ENCODE measurements around the gene SOX13. TPM values are rescaled to one million over a fixed set of nuclear protein-coding genes. Genes with fewer than 3 reads are reported as not detected.
A peak's percentile ranks its signal among the peaks of the same experiment; 100 is the strongest.

The SOX13 gene
- total RNA-seq, 2 donors from 2014 or later: 91.9 to 95.9 TPM

DNA sequence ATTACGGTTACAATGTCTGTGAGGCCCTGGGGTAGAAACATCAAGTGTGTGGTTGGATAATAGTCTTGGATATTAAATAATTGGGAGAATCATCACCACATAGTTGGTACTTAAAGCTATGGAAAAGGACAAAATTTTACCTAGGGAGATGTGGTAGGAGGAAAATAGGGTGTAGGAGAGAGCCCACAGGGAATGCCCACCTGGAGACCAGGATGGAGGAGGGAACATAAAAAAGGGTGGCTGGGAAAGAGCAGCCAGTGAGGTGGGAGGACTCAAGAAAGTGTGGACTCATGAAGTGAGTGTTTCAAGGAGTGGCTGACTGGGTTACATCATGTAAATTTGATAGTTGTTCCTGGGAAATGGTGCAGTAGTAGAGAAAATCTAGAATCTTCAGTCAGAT lies 3.0 kb upstream of the SOX13 start:
- H3K9me3 ChIP-seq: no peaks in the 10 kb centered on the region
- no peak overlapping the region for H3K4me3 ChIP-seq
- no peak for TF ChIP-seq POLR2A (IDR thresholded peaks at IDR 0.05)
- TF ChIP-seq, protein P1, sequence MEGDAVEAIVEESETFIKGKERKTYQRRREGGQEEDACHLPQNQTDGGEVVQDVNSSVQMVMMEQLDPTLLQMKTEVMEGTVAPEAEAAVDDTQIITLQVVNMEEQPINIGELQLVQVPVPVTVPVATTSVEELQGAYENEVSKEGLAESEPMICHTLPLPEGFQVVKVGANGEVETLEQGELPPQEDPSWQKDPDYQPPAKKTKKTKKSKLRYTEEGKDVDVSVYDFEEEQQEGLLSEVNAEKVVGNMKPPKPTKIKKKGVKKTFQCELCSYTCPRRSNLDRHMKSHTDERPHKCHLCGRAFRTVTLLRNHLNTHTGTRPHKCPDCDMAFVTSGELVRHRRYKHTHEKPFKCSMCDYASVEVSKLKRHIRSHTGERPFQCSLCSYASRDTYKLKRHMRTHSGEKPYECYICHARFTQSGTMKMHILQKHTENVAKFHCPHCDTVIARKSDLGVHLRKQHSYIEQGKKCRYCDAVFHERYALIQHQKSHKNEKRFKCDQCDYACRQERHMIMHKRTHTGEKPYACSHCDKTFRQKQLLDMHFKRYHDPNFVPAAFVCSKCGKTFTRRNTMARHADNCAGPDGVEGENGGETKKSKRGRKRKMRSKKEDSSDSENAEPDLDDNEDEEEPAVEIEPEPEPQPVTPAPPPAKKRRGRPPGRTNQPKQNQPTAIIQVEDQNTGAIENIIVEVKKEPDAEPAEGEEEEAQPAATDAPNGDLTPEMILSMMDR (IDR thresholded peaks at IDR 0.05): no peak
- no peak for TF ChIP-seq POLR2AphosphoS5 (IDR thresholded peaks at IDR 0.05)
- H3K36me3 ChIP-seq: no peaks in the 10 kb centered on the region
- intact Hi-C loops (cut with DNase I): loop anchor here (5.0 kb wide), 1 partner anchor 198 kb away; no protein-coding TSS in a partner anchor
- WGBS: 96% methylated on average over 1 of the region's 1 CpG
- no peak overlapping the region for H3K27ac ChIP-seq
- DNase-seq (ENCODE audit: low spot score): no peak
- no peaks in the 10 kb centered on the region for H3K27me3 ChIP-seq (replicated peaks; ENCODE audit: insufficient read depth)
- no peaks in the 10 kb centered on the region for H3K4me1 ChIP-seq (replicated peaks)

DNA sequence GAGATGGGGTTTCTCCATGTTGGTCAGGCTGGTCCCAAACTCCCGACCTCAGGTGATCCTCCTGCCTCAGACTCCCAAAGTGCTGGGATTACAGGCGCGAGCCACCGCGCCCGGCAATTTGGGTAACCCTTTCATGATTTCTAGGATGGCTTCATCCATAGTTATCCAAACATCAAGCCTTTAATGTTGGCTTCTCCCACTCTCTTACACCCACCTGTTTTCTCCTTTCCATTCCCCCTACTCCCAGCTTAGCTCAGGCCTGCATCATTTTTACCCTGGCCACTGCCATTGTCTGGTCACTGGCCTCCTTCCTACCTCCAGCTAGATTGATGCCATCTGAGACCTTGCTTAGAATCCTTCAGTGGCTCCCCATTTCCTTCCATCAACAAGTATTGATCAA lies 2.0 kb upstream of the SOX13 start:
- Histone ChIP-seq H3K36me3 (no peaks in the 10 kb centered on the region), H3K27ac (no peak overlapping the region), H3K9me3 (no peaks in the 10 kb centered on the region), H3K4me3 (no peak overlapping the region), H3K4me1 (replicated peaks) (peaks cover 2% of the 10 kb centered on the region), H3K27me3 (replicated peaks; ENCODE audit: insufficient read depth) (no peaks in the 10 kb centered on the region)
- TF ChIP-seq POLR2AphosphoS5 (IDR thresholded peaks at IDR 0.05): no peak
- TF ChIP-seq, protein P1 (IDR thresholded peaks at IDR 0.05): no peak
- no peak for TF ChIP-seq POLR2A (IDR thresholded peaks at IDR 0.05)
- DNase-seq (ENCODE audit: low spot score): no peak
- intact Hi-C loops (cut with DNase I): loop anchor here (5.0 kb wide), 1 partner anchor 199 kb away; no protein-coding TSS in a partner anchor
- 96% methylated on average over 6 of the region's 6 CpGs for WGBS

DNA sequence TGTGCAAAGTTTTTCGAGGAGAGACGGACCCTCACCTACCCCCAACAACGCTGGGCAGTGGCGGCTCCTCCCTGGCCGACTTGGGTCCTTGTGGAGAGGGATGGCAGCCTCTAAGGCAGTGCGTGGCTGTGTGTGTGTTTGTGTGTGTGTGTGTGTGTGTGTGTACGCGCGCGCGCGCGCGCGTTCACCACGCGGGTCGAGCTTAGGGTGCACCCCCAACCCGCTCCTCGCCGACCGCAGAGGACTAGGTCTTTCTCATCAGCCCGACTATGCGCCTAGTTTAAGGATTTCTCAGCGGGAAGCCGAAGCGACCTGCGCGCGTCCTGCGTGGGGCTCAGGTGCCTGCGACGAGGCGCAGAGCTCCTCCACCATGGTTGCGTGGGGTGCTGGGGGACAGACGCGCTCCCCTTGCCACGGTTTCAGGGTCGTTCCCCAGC lies 940 bp downstream of the SOX13 start:
- Histone ChIP-seq H3K36me3 (no peaks in the 10 kb centered on the region), H3K9me3 (no peaks in the 10 kb centered on the region), H3K4me3 (peak overlapping the region; percentile 86 to 96), H3K27ac (peak overlapping the region; percentile 98), H3K27me3 (replicated peaks; ENCODE audit: insufficient read depth) (no peaks in the 10 kb centered on the region), H3K4me1 (replicated peaks) (peaks cover 26% of the 10 kb centered on the region)
- DNase-seq (ENCODE audit: low spot score): no peak
- WGBS: 0% methylated on average over 11 of the region's 39 CpGs
- intact Hi-C loops (cut with DNase I): loop anchor here (2.0 to 5.0 kb wide), 3 partner anchors 15 to 202 kb away; no protein-coding TSS in a partner anchor
- TF ChIP-seq, protein P1 (IDR thresholded peaks at IDR 0.05): no peak
- TF ChIP-seq POLR2AphosphoS5 (IDR thresholded peaks at IDR 0.05) (peak; percentile 25), POLR2A (IDR thresholded peaks at IDR 0.05) (peak; percentile 42)

DNA sequence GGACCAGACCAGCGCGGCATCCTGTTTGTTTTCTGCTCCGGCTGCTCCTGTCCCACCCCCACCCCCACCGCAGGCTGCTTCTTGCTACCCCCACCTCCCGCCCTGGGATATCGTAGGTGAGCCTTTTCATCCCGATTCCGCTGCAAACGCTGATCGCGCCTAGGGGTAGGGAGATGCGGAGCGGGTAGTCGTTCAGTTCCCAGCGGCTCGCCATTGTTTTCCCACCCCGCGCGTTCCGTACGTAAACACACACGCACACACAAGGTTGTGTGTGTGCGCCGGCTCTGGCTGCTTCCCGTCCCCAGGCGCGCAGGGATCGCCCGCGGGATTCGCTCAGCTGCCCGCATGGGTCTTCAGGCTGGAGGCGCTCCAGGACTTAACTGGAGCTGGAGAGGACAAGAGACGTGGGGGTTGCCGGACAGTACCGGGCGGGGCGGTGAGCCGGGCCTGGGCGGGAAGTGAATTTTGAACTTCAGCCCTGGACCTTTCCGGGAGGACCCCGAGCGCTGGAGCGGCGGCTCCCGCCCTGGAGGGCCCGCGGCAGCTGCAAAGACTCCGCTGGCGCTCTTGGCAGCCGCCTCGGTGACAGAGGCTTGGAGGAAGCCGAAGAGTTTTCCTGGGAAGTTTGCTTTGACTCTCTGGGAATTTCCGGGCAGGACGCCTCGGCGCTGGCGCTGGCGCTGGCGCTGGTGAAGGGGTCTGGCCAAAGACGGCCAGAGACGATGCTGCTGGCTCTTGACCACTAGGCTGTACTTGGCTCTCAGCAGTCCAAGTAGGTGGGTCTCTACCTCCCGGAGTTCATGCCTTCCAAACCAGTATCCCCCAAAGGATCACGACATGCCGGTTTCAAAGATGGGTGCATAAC lies 1.6 kb downstream of the SOX13 start:
- H3K36me3 ChIP-seq: no peaks in the 10 kb centered on the region
- peaks cover 33% of the 10 kb centered on the region for H3K4me1 ChIP-seq (replicated peaks)
- peak overlapping the region; percentile 98 for H3K27ac ChIP-seq
- H3K4me3 ChIP-seq: peak overlapping the region; percentile 86 to 96
- WGBS: under 1% methylated on average over 53 of the region's 65 CpGs
- H3K9me3 ChIP-seq: no peaks in the 10 kb centered on the region
- TF ChIP-seq POLR2A (IDR thresholded peaks at IDR 0.05): peak; percentile 17
- TF ChIP-seq, protein P1 (IDR thresholded peaks at IDR 0.05): peak in 2 of 4 experiments; percentile 10 to 18
- peak; percentile 46 for TF ChIP-seq POLR2AphosphoS5 (IDR thresholded peaks at IDR 0.05)
- DNase-seq (ENCODE audit: low spot score): no peak
- H3K27me3 ChIP-seq (replicated peaks; ENCODE audit: insufficient read depth): no peaks in the 10 kb centered on the region
- intact Hi-C loops (cut with DNase I): loop anchor here (2.0 to 5.0 kb wide), 2 partner anchors 14 to 202 kb away; no protein-coding TSS in a partner anchor
